ENCODE measurements around the gene RAB11FIP5. TPM values are rescaled to one million over a fixed set of nuclear protein-coding genes. Genes with fewer than 3 reads are reported as not detected.
A peak's percentile ranks its signal among the peaks of the same experiment; 100 is the strongest.

Gene RAB11FIP5
- total RNA-seq, 1 donor from 2014 or later = 18.7 TPM

DNA sequence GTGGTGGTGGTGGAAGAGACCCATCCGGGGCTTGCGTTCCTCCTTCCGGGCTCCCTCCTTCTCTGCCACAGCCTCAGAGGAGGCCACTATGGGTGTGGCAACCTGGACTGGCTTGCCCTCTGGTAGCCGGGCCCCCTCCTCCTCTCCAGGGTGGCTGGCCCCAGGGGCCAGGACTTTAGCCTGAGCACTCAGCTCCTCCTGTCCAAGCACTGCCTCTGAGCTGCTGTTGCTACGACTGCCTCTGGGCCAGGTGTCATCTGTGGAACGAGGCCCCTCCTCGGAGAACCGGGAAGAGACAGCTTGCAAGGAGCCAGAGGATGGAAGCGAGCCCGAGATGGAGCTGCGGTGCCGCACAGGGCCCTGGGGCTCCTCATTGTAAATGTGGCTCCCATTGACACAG is 24.5 kb downstream of the RAB11FIP5 start:
- DNase-seq (ENCODE audit: extremely low spot score, unreplicated experiment) = no peak
- peaks cover 7% of the 10 kb centered on the region for H3K36me3 Mint-ChIP-seq
- TF ChIP-seq, protein P1, sequence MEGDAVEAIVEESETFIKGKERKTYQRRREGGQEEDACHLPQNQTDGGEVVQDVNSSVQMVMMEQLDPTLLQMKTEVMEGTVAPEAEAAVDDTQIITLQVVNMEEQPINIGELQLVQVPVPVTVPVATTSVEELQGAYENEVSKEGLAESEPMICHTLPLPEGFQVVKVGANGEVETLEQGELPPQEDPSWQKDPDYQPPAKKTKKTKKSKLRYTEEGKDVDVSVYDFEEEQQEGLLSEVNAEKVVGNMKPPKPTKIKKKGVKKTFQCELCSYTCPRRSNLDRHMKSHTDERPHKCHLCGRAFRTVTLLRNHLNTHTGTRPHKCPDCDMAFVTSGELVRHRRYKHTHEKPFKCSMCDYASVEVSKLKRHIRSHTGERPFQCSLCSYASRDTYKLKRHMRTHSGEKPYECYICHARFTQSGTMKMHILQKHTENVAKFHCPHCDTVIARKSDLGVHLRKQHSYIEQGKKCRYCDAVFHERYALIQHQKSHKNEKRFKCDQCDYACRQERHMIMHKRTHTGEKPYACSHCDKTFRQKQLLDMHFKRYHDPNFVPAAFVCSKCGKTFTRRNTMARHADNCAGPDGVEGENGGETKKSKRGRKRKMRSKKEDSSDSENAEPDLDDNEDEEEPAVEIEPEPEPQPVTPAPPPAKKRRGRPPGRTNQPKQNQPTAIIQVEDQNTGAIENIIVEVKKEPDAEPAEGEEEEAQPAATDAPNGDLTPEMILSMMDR (conservative IDR thresholded peaks at IDR 0.05) = no peak
- H3K9me3 Mint-ChIP-seq = no peaks in the 10 kb centered on the region
- no peak overlapping the region for H3K27ac Mint-ChIP-seq
- H3K27me3 Mint-ChIP-seq = no peaks in the 10 kb centered on the region
- H3K4me3 Mint-ChIP-seq = no peak overlapping the region
- peaks cover 45% of the 10 kb centered on the region for H3K4me1 Mint-ChIP-seq (ENCODE audit: unreplicated experiment)

DNA sequence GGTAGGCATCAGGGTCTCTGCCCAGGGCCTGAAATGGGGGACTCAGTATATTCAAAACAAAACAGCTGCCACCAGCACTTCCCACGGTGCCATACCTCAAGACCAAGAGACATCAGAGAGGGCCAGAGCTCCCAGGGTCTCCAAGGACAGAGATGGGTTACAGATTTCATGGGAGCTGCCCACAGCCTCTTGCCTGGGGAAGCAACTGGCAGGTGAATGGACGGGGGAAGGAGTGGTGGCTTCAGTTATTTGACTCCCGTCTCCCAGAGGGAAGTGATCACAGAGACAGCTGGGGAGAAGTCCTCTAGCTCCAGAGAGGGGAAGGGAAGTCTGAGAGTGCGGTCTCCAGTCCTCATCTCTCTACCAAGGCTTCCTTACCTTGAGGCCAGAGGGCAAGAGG is 25.4 kb downstream of the RAB11FIP5 start:
- Mint-ChIP-seq H3K4me1 (ENCODE audit: unreplicated experiment) (peaks cover 37% of the 10 kb centered on the region), H3K27me3 (no peaks in the 10 kb centered on the region)
- TF ChIP-seq, protein P1 (conservative IDR thresholded peaks at IDR 0.05) = no peak

DNA sequence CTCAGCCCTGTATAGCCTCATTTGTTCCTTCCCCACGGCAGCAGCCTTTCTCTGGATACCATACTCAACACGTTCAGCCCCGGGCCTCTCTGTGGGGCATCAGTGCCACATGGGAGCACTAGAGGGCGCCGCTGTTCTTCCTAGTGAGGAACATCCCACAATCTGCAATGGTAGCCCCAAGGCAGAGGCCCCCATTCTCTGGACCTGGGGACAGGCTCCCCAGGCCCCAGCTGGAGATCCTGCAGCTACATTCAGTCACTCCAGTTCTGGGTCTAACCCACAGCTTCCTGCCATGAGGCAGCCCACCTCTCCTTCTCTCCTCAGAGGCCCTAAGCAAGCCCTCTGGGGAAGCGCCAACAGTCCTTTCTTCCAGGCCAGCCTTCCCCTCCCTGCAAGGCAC is 27.1 kb downstream of the RAB11FIP5 start:
- peak; percentile 86 for DNase-seq (ENCODE audit: extremely low spot score, unreplicated experiment)
- peak overlapping the region; percentile 58 for H3K27ac Mint-ChIP-seq

More for the DNA sequence above, 25.4 kb downstream of the RAB11FIP5 start:
- no peaks in the 10 kb centered on the region for H3K9me3 Mint-ChIP-seq
- DNase-seq (ENCODE audit: extremely low spot score, unreplicated experiment) = no peak
- no peak overlapping the region for H3K27ac Mint-ChIP-seq
- H3K36me3 Mint-ChIP-seq = peaks cover 7% of the 10 kb centered on the region
- H3K4me3 Mint-ChIP-seq = no peak overlapping the region

GRCh38 chr2:73084971-73085370 is 27.8 kb downstream of the RAB11FIP5 start:
- peak overlapping the region; percentile 58 for H3K27ac Mint-ChIP-seq
- peaks cover 19% of the 10 kb centered on the region for H3K4me1 Mint-ChIP-seq (ENCODE audit: unreplicated experiment)
- H3K36me3 Mint-ChIP-seq = peaks cover 7% of the 10 kb centered on the region
- TF ChIP-seq, protein P1 (conservative IDR thresholded peaks at IDR 0.05) = no peak
- no peak for DNase-seq (ENCODE audit: extremely low spot score, unreplicated experiment)
- peak overlapping the region; percentile 27 for H3K4me3 Mint-ChIP-seq
- H3K27me3 Mint-ChIP-seq = no peaks in the 10 kb centered on the region
- H3K9me3 Mint-ChIP-seq = no peaks in the 10 kb centered on the region

More for the DNA sequence above, 27.1 kb downstream of the RAB11FIP5 start:
- Mint-ChIP-seq H3K27me3 (no peaks in the 10 kb centered on the region), H3K36me3 (peaks cover 7% of the 10 kb centered on the region), H3K4me3 (no peak overlapping the region), H3K4me1 (ENCODE audit: unreplicated experiment) (peaks cover 23% of the 10 kb centered on the region), H3K9me3 (no peaks in the 10 kb centered on the region)
- TF ChIP-seq, protein P1 (conservative IDR thresholded peaks at IDR 0.05) = peak; percentile 90

GRCh38 chr2:73083886-73084800 is 28.6 kb downstream of the RAB11FIP5 start:
- Mint-ChIP-seq H3K9me3 (no peaks in the 10 kb centered on the region), H3K27ac (peak overlapping the region; percentile 58), H3K4me3 (no peak overlapping the region), H3K36me3 (peaks cover 4% of the 10 kb centered on the region), H3K27me3 (no peaks in the 10 kb centered on the region), H3K4me1 (ENCODE audit: unreplicated experiment) (peaks cover 10% of the 10 kb centered on the region)
- TF ChIP-seq, protein P1 (conservative IDR thresholded peaks at IDR 0.05) = no peak
- DNase-seq (ENCODE audit: extremely low spot score, unreplicated experiment) = no peak

Measured in type B pancreatic cell (in vitro differentiated cells).